Gastroesophageal sphincter (tissue), 3 donors: Measurements from ENCODE around the gene SPINK9.

Experiments
- CTCF ChIP-seq, 4 experiments: fragments of 200-600 bp in 2 of 4; fragments of 450-650 bp in 2 of 4; sonication (generic) in 1 of 4; IDR thresholded peaks; one replicate each; pipeline ENCODE4 v1.5.1; 2017 to 2019; ENCODE audit warnings: antibody characterized with exemption in 4 of 4, mild to moderate bottlenecking in 2 of 4, moderate library complexity in 2 of 4
- EP300 ChIP-seq: sonication (generic); formaldehyde crosslinking; IDR thresholded peaks from one replicate; pipeline ENCODE4 v1.6.1; 2017; ENCODE audit warnings: antibody characterized with exemption, mild to moderate bottlenecking
- POLR2A ChIP-seq, 2 donors: fragments of 450-650 bp; IDR thresholded peaks; one replicate each; pipeline ENCODE4 v1.6.1; 2017; ENCODE audit warnings: antibody characterized with exemption in 2 of 2, mild to moderate bottlenecking in 2 of 2, moderate library complexity in 1 of 2
- POLR2AphosphoS5 ChIP-seq: sonication (generic); formaldehyde crosslinking; IDR thresholded peaks from one replicate; pipeline ENCODE4 v1.6.1; 2017; ENCODE audit warnings: antibody characterized with exemption

GRCh38 chr5:148364343-148364742, 29.0 kb downstream of the SPINK9 start:
- no peak for TF ChIP-seq CTCF (IDR thresholded peaks at IDR 0.05)
- no peak for TF ChIP-seq POLR2A (IDR thresholded peaks at IDR 0.05)
- TF ChIP-seq POLR2AphosphoS5 = no peak
- TF ChIP-seq EP300 = no peak
